ENCODE results near the gene ST8SIA1.

ST8SIA1 gene

GRCh38 chr12:22275843-22276242 is 58.7 kb downstream of the ST8SIA1 start (continued):
- no peak for TF ChIP-seq KLF17 (tag by site-specific recombination; IDR thresholded peaks at IDR 0.05)

GRCh38 chr12:22272335-22273151 is 62.0 kb downstream of the ST8SIA1 start:
- Histone ChIP-seq H3K36me3 (ENCODE audit: control insufficient read depth in 2 of 2, insufficient read depth in 1 of 2, low read length in 2 of 2) (no peaks in the 10 kb centered on the region), H3K4me3 (ENCODE audit: low read depth, low read length) (no peak overlapping the region), H3K4me1 (ENCODE audit: control insufficient read depth, insufficient read depth, low read length) (no peaks in the 10 kb centered on the region), H3K27ac (ENCODE audit: extremely low read depth, low read depth, low read length) (no peak overlapping the region), H3K9me3 (ENCODE audit: control insufficient read depth, insufficient read depth, low read depth, low read length) (no peaks in the 10 kb centered on the region)
- POLR2A ChIA-PET: no interaction called here
- CTCF ChIA-PET: no interaction called here
- no peak for TF ChIP-seq KLF7 (tag by site-specific recombination; IDR thresholded peaks at IDR 0.05; ENCODE audit: borderline replicate concordance)
- no peak for TF ChIP-seq ZNF394 (tag by site-specific recombination; IDR thresholded peaks at IDR 0.05; ENCODE audit: borderline replicate concordance)
- no peak for TF ChIP-seq REPIN1 (tag by site-specific recombination; IDR thresholded peaks at IDR 0.05; ENCODE audit: low read depth)
- no peak for TF ChIP-seq ZNF426 (tag by site-specific recombination; IDR thresholded peaks at IDR 0.05)
- no peak for TF ChIP-seq PRDM6 (tag by site-specific recombination; IDR thresholded peaks at IDR 0.05)
- TF ChIP-seq GLIS2 (tag by site-specific recombination; IDR thresholded peaks at IDR 0.05): no peak
- no peak for TF ChIP-seq ZNF837 (tag by site-specific recombination; IDR thresholded peaks at IDR 0.05)
- TF ChIP-seq ZNF544 (tag by site-specific recombination; IDR thresholded peaks at IDR 0.05): no peak

DNA sequence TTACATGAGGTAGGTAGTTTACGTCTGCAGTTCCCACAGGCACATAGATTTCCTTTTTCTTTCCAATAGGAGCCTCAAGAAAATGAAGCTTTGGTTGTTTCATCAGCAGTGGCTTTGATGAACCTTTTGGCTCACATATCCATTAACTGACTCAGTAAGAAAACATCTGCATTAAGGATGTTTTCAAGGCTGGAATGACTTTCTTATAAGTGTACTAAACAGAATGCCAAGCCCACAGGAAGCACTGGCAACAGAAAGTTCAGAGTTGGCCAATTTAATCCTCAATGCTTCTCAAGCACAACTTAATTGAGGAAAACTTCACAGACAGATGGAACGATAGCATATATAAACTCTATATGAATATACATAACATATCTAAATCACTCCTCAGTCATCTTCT is 63.5 kb downstream of the ST8SIA1 start:
- Histone ChIP-seq H3K36me3 (ENCODE audit: control insufficient read depth in 2 of 2, insufficient read depth in 1 of 2, low read length in 2 of 2) (no peaks in the 10 kb centered on the region), H3K4me1 (ENCODE audit: control insufficient read depth, insufficient read depth, low read length) (no peaks in the 10 kb centered on the region), H3K4me3 (ENCODE audit: low read depth, low read length) (no peak overlapping the region), H3K9me3 (ENCODE audit: control insufficient read depth, insufficient read depth, low read depth, low read length) (no peaks in the 10 kb centered on the region), H3K27ac (ENCODE audit: extremely low read depth, low read depth, low read length) (no peak overlapping the region)
- POLR2A ChIA-PET: no interaction called here
- CTCF ChIA-PET: no interaction called here
- no peak for TF ChIP-seq ZNF560 (tag by site-specific recombination; IDR thresholded peaks at IDR 0.05; ENCODE audit: borderline replicate concordance)
- no peak for TF ChIP-seq YY2 (tag by site-specific recombination; IDR thresholded peaks at IDR 0.05)
- no peak for TF ChIP-seq OVOL3 (tag by site-specific recombination; IDR thresholded peaks at IDR 0.05)

DNA sequence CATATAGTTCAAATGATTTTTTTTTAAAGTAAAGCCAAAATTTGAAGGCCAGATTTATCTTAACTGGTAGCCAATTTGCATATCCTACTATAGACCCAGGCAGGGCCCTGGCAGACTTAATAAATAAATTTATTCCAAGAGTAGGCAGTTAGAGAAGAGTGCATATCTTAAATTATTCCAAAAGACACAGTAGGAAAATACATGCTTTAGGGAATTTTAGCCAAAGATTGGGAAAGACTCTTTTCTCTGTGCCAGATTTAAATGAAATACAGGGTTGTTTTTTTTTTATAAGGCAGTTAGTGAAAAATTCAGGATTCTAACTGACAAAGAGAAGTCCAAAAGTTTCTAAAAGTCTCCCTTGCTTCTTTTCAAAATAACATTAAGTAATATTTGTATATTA is 65.5 kb downstream of the ST8SIA1 start:
- no peak for TF ChIP-seq ZNF707 (tag by site-specific recombination; IDR thresholded peaks at IDR 0.05)
- TF ChIP-seq ZNF677 (tag by site-specific recombination; IDR thresholded peaks at IDR 0.05): no peak
- no peak for TF ChIP-seq GLI2 (tag by site-specific recombination; IDR thresholded peaks at IDR 0.05; ENCODE audit: borderline replicate concordance, low read depth)
- TF ChIP-seq ZNF777 (tag by site-specific recombination; IDR thresholded peaks at IDR 0.05; ENCODE audit: borderline replicate concordance): no peak
- TF ChIP-seq ZBTB8A (tag by site-specific recombination; IDR thresholded peaks at IDR 0.05): no peak
- TF ChIP-seq ZNF324 (tag by site-specific recombination; IDR thresholded peaks at IDR 0.05): no peak
- TF ChIP-seq ZNF140 (tag by site-specific recombination; IDR thresholded peaks at IDR 0.05): no peak
- no peak for TF ChIP-seq ZNF600 (tag by site-specific recombination; IDR thresholded peaks at IDR 0.05)
- TF ChIP-seq, protein P1, sequence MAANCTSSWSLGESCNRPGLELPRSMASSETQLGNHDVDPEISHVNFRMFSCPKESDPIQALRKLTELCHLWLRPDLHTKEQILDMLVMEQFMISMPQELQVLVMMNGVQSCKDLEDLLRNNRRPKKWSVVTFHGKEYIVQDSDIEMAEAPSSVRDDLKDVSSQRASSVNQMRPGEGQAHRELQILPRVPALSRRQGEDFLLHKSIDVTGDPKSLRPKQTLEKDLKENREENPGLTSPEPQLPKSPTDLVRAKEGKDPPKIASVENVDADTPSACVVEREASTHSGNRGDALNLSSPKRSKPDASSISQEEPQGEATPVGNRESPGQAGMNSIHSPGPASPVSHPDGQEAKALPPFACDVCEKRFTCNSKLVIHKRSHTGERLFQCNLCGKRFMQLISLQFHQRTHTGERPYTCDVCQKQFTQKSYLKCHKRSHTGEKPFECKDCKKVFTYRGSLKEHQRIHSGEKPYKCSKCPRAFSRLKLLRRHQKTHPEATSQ (tag by site-specific recombination; IDR thresholded peaks at IDR 0.05): no peak
- no peak for TF ChIP-seq ZNF664 (tag by site-specific recombination; IDR thresholded peaks at IDR 0.05)
- no peaks in the 10 kb centered on the region for H3K36me3 ChIP-seq (ENCODE audit: control insufficient read depth in 2 of 2, insufficient read depth in 1 of 2, low read length in 2 of 2)
- no peak overlapping the region for H3K4me3 ChIP-seq (ENCODE audit: low read depth, low read length)
- no peak overlapping the region for H3K27ac ChIP-seq (ENCODE audit: extremely low read depth, low read depth, low read length)
- ChIA-PET CTCF (no interaction called here), POLR2A (no interaction called here)
- H3K9me3 ChIP-seq (ENCODE audit: control insufficient read depth, insufficient read depth, low read depth, low read length): no peaks in the 10 kb centered on the region
- H3K4me1 ChIP-seq (ENCODE audit: control insufficient read depth, insufficient read depth, low read length): no peaks in the 10 kb centered on the region
